Dermis lymphatic vessel endothelial cell (primary cell): ENCODE results near the gene KMT2D. TPM values are rescaled to one million over a fixed set of nuclear protein-coding genes. Genes with fewer than 3 reads are reported as not detected.

Experiments
- total RNA-seq: library from RNA; depleted of rRNA; stranded (reverse); fragments of >200 nt; gene quantifications from 2 replicates; pipeline ENCODE4 v1.2.1, GENCODE V29; 2014

KMT2D gene, protein sequence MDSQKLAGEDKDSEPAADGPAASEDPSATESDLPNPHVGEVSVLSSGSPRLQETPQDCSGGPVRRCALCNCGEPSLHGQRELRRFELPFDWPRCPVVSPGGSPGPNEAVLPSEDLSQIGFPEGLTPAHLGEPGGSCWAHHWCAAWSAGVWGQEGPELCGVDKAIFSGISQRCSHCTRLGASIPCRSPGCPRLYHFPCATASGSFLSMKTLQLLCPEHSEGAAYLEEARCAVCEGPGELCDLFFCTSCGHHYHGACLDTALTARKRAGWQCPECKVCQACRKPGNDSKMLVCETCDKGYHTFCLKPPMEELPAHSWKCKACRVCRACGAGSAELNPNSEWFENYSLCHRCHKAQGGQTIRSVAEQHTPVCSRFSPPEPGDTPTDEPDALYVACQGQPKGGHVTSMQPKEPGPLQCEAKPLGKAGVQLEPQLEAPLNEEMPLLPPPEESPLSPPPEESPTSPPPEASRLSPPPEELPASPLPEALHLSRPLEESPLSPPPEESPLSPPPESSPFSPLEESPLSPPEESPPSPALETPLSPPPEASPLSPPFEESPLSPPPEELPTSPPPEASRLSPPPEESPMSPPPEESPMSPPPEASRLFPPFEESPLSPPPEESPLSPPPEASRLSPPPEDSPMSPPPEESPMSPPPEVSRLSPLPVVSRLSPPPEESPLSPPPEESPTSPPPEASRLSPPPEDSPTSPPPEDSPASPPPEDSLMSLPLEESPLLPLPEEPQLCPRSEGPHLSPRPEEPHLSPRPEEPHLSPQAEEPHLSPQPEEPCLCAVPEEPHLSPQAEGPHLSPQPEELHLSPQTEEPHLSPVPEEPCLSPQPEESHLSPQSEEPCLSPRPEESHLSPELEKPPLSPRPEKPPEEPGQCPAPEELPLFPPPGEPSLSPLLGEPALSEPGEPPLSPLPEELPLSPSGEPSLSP (N-terminal part only)
- total RNA-seq: 22.3 and 33.5 TPM in 2 replicates

DNA sequence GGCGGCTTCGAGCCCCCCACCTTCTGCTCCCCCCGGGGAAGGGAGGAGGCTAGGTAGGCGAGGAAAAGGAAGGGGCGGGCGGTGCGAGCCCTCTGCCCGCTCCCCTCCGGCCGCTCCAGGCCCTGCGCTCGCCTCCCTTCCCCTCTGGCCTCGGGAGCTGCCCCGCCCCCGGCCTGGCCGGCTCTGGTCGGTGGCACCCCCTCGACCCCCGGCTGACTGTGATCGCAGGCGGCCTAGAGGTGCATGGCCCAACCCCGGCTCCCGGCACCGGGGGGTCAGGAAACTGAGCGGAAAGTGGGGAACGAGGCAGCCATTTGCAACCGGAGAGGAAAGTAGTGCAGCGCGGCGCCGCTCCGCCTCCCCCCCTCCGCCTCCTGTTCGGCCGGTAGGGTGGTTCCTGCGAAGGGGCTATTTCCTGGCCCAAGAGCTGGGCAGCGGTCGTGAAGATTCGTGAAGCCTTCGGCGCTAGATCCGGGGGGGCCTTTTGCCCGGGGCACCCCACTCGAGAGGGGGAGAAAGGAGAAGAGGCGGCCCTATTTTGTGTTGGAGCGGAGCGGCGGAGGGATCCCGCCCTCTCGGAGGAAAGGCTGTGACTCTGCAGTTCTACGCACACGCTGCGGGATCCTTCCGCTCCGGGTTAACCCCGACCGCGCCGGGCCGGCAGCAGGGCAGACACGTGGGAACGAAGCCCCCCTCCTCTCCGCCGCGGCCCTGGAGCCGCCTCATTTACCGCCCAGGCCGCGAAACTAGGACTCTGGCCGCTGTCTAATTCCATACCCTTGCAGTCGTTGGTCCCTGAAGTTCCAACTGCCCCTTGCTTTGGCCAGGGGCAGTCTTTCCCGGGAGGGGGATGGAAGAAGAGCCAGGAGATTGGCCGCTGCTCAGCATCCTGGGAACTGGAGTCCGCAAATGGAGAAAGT is at the start of gene KMT2D:
Gene KMT2D, minus strand, starts transcription at position 558 of the 920 bp plus-strand sequence. CDS start 5,470 bp downstream, outside the sequence.

DNA sequence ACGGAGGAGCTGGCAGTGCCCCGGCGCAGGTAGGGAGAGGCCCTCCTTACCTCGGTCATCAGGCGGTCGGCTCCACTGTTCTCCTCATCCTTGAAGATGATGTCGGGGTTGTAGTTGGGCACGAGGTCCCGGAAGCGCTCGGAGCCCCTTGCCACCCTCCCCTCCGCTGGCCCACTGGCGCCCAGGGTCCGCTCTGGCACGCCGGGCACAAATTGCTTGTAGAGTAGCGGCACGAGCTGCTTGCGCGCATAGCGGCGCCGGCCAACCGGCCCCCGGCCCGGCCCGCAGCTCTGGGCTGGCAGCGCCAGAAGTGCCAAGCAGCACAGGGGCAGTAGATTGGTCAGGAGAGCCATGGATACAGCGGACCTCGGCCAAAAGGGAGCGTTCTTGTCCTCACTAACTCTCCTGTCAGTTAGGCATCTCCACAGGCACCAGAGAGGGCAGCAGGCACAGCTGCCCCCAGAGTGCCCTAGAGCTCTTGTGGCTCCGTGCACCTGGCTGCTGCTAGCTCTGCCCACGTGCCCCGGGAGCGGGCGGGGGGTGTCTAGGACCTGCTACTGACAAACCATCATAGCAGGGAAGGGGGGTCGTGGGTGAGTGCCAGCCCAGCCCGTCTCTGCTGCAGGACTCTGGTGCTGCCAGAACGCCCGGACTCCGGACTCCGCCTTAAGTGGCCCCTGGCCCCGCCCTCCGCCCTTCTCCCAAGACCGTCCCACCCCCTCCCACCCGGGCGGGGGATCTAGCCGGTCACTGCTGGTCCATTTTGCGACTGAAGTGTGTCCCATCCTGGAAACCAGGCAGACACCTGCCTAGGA is 33.8 kb upstream of the KMT2D start, which contains the start of gene DHH:
Gene DHH, minus strand, starts transcription at position 642 of the 815 bp plus-strand sequence. Its CDS starts 289 bp downstream, at position 353.

DNA sequence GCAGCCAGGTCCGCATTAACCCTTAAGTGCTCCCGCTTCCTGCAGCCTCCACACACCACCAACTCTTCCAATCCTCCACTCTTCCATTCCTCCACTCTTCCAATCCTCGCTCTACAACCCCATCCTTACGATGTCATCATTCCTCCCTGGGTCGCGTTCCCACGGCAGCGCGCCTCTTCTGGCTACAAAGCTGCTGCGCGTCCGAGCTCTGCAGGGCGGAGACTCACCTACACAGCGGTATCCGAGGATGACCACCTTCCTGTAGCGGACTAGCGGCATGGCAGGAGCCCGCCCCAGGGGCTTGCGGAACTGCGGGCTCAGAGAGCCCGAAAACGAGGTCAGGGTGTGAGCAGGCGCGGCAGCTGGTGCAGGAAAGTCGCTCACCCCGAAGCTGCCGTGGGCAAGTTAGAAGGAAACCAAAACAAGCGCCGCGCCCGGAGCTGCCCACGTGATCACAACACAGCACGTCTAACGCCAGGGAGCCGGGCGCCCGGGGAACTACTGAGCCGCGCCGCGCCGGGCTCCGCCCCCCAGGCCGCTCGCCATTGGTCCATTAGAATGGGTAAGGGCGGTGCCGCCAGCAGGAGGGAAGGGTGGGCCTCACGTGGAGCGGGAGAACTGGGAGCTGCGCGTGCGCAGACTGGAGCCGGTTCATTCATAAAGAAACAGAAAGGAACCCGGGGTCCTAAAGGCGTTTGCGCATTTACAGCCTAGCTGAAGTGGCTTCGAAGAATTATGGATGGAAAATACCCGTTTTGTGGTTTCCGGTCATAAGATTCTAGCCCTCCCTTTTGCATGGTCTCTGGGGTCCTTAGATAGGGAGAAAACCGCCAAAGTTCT is 9.1 kb upstream of the KMT2D start, which contains the start of gene RHEBL1:
Gene RHEBL1, minus strand, starts transcription at position 473 of the 840 bp plus-strand sequence. Its CDS starts 194 bp downstream, at position 279.

DNA sequence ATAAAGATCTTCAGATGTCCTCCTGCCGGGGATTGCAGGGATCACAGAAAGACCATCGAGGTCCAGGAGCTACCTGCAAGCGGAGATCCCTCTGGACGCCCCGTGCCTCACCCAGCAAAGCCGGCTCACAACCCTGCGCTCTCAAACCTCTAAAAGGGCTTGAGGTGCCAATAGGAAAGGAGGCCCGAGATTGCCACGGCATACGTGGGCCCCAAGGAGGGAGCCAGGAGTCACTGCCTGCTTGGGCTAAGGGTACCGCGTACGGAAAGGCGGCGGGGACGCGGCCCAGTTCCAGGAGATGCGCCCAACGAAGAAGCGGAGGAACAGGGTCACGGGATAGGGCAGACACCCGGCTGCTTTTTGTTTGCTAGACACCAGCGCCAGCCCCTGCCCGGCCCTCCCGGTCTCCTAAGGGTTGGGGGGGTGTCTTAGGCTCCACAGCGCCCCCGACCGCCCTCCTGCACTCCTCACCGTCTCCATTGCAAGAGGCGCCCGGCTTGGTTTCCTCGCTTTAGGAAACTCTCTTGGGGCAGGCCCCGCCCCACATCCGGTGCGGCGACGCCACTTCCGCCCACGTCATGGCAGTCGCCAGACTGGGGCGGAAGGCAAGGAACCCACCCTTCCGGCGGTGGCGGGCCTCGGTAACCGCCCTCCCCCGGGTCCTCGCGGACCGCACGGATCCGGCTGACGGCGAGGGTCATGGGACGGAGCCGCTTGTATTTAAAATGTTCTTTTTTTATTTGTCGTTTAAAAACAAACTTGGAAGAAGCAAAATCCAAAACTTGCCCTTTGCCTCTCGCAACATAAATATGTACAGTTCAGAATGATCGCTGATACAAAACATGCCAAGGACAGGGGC is 42.1 kb downstream of the KMT2D start, which contains the start of gene PRKAG1:
Gene PRKAG1, minus strand, starts transcription at position 516 of the 859 bp plus-strand sequence. Its CDS starts 36 bp downstream, at position 480.

Other genes starting within 250 kb of the KMT2D start
- gene CACNB3, start 242.3 kb downstream of the KMT2D start, total RNA-seq: 5.5 and 6.2 TPM in 2 replicates
- gene DDX23, start 208.6 kb downstream of the KMT2D start, total RNA-seq: 58.8 and 69.5 TPM in 2 replicates
- 2.1 and 2.4 TPM in 2 replicates for gene RND1, start 194.9 kb downstream of the KMT2D start, total RNA-seq
- 8.3 and 11.5 TPM in 2 replicates for gene FKBP11, start 135.3 kb downstream of the KMT2D start, total RNA-seq
- gene ARF3, start 103.3 kb downstream of the KMT2D start, total RNA-seq: 39.1 and 40.5 TPM in 2 replicates
- under 0.01 TPM in 2 replicates for gene WNT10B, start 89.1 kb downstream of the KMT2D start, total RNA-seq
- not detected in 2 replicates for gene WNT1, start 82.5 kb downstream of the KMT2D start, total RNA-seq
- 0.09 and 0.11 TPM in 2 replicates for gene DDN, start 61.4 kb downstream of the KMT2D start, total RNA-seq
- gene PRKAG1, start 42.0 kb downstream of the KMT2D start, total RNA-seq: 39.0 and 44.7 TPM in 2 replicates
- 0.76 and 1.2 TPM in 2 replicates for gene RHEBL1, start 9.2 kb upstream of the KMT2D start, total RNA-seq
- gene DHH, start 34.0 kb upstream of the KMT2D start, total RNA-seq: 0.26 and 0.33 TPM in 2 replicates
- 75.0 and 82.4 TPM in 2 replicates for gene LMBR1L, start 50.1 kb upstream of the KMT2D start, total RNA-seq
- gene TUBA1B, start 70.6 kb upstream of the KMT2D start, total RNA-seq: 428 and 433 TPM in 2 replicates
- gene TUBA1A, start 128.3 kb upstream of the KMT2D start, total RNA-seq: 454 and 466 TPM in 2 replicates
- 79.7 and 102 TPM in 2 replicates for gene TUBA1C, start 204.3 kb upstream of the KMT2D start, total RNA-seq
- not detected in 2 replicates for gene PRPH, start 234.4 kb upstream of the KMT2D start, total RNA-seq